Endothelial cell of umbilical vein (primary cell): ENCODE data around the gene S100A14. TPM values are rescaled to one million over a fixed set of nuclear protein-coding genes. Genes with fewer than 3 reads are reported as not detected.
A peak's percentile ranks its signal among the peaks of the same experiment; 100 is the strongest.

ENCODE experiments used
- BruUV-seq: library from RNA; stranded (reverse); fragments of 400-500 nt; replicated peaks from 2 replicates; lab custom pipeline; 2021; lab: Mats Ljungman, UMichigan
- CTCF ChIA-PET: fragments of 300-600, 350-600 bp; sonication (Branson Sonifier 250); formaldehyde crosslinking; loops from one replicate; lab custom pipeline; 2021; ENCODE audit warnings: antibody characterized with exemption, inconsistent platforms; lab: Charles Lee
- POLR2A ChIA-PET: fragments of 300-600, 350-600 bp; sonication (Branson Sonifier 250); formaldehyde crosslinking; loops from one replicate; lab custom pipeline; 2021; ENCODE audit warnings: antibody characterized with exemption, inconsistent platforms; lab: Charles Lee
- DNase-seq: peaks from one replicate; pipeline ENCODE4 v3.0.0-alpha.2; 2011; ENCODE audit warnings: low read depth, low spot score
- FAIRE-seq: peaks from 2 replicates; lab custom pipeline; 2011; peaks lifted over from hg19 to GRCh38; lab: Jason Lieb, UNC
- H2AFZ ChIP-seq: 2 replicates; pipeline ENCODE4 v1.6.0; 2012; ENCODE audit warnings: low read depth, low read length, control low read depth, inconsistent platforms
- H3K27ac ChIP-seq: 2 replicates; pipeline ENCODE4 v1.5.1; 2011; ENCODE audit warnings: low read depth, mild to moderate bottlenecking, control low read depth, low read length, moderate library complexity; ENCODE audit not compliant: insufficient read depth
- H3K27me3 ChIP-seq, 2 experiments: 2 replicates each; pipeline versions ENCODE4 v1.6.0 to v1.6.1; 2011; ENCODE audit warnings: low read length in 2 of 2, mixed read lengths in 1 of 2; ENCODE audit not compliant: control insufficient read depth in 2 of 2, insufficient read depth in 2 of 2
- H3K36me3 ChIP-seq, 2 experiments: 2 replicates in 1 of 2; 3 replicates in 1 of 2; pipeline ENCODE4 v1.5.1; 2011; ENCODE audit warnings: low read length in 2 of 2, mild to moderate bottlenecking in 1 of 2, moderate library complexity in 1 of 2; ENCODE audit not compliant: control insufficient read depth in 2 of 2, insufficient read depth in 2 of 2; ENCODE audit errors: extremely low read depth in 1 of 2
- H3K4me1 ChIP-seq: 3 replicates; pipeline ENCODE4 v1.5.1; 2011; ENCODE audit warnings: mild to moderate bottlenecking, low read length; ENCODE audit not compliant: control insufficient read depth, insufficient read depth; ENCODE audit errors: extremely low read depth
- H3K4me2 ChIP-seq: 2 replicates; pipeline ENCODE4 v1.6.1; 2011; ENCODE audit warnings: low read length, control low read depth, mixed read lengths; ENCODE audit not compliant: insufficient read depth
- H3K4me3 ChIP-seq, 3 experiments: fragments of 200-600 bp in 1 of 3; sonication (generic), shearing (Covaris generic) in 1 of 3; replicated peaks in 1 of 3; 2 replicates each; pipeline ENCODE4 v1.5.1; 2011 to 2016; ENCODE audit warnings: control low read depth in 3 of 3, low read length in 3 of 3, mild to moderate bottlenecking in 2 of 3, inconsistent platforms in 1 of 3, low read depth in 1 of 3, moderate library complexity in 1 of 3; ENCODE audit not compliant: insufficient read depth in 1 of 3
- H3K79me2 ChIP-seq: 2 replicates; pipeline ENCODE4 v1.6.0; 2012; ENCODE audit warnings: low read length, inconsistent platforms; ENCODE audit not compliant: control insufficient read depth, insufficient read depth
- H3K9ac ChIP-seq: replicated peaks from 2 replicates; pipeline ENCODE3; 2011; ENCODE audit warnings: low read length, control low read depth; ENCODE audit not compliant: insufficient read depth; ENCODE audit errors: extremely low read depth
- H3K9me1 ChIP-seq: replicated peaks from 3 replicates; pipeline ENCODE4 v1.6.0; 2011; ENCODE audit warnings: mild to moderate bottlenecking, low read length; ENCODE audit not compliant: control insufficient read depth, insufficient read depth; ENCODE audit errors: extremely low read depth
- H3K9me3 ChIP-seq: replicated peaks from 2 replicates; pipeline ENCODE4 v1.5.1; 2012; ENCODE audit warnings: low read length, inconsistent platforms; ENCODE audit not compliant: control insufficient read depth, insufficient read depth
- H4K20me1 ChIP-seq: replicated peaks from 2 replicates; pipeline ENCODE3; 2011; ENCODE audit warnings: mild to moderate bottlenecking, low read length; ENCODE audit not compliant: control insufficient read depth, insufficient read depth; ENCODE audit errors: extremely low read depth
- EZH2 ChIP-seq: IDR thresholded peaks from 2 replicates; pipeline ENCODE4 v1.6.1; 2012; ENCODE audit warnings: borderline replicate concordance, low read depth, mild to moderate bottlenecking, moderate library complexity, low read length, inconsistent platforms; ENCODE audit not compliant: severe bottlenecking
- FOS ChIP-seq: IDR thresholded peaks from 2 replicates; pipeline ENCODE4 v1.6.1; 2011; ENCODE audit warnings: mild to moderate bottlenecking, low read length, moderate library complexity, borderline replicate concordance; ENCODE audit not compliant: insufficient read depth
- GATA2 ChIP-seq: IDR thresholded peaks from 2 replicates; pipeline ENCODE4 v1.7.0; 2011; ENCODE audit warnings: low read depth, mild to moderate bottlenecking, moderate library complexity, mixed read lengths, low read length; ENCODE audit not compliant: insufficient read length, insufficient read depth
- JUN ChIP-seq: IDR thresholded peaks from 2 replicates; pipeline ENCODE4 v1.6.1; 2011; ENCODE audit warnings: borderline replicate concordance, low read depth; ENCODE audit not compliant: insufficient read length, insufficient read depth
- MYC ChIP-seq: IDR thresholded peaks from one replicate; pipeline ENCODE4 v1.6.1; 2011; ENCODE audit warnings: mild to moderate bottlenecking, low read depth, low read length
- POLR2A ChIP-seq: IDR thresholded peaks from 2 replicates; pipeline ENCODE4 v1.6.1; 2012; ENCODE audit warnings: low read depth, mild to moderate bottlenecking, control low read depth, low read length
- POLR2AphosphoS5 ChIP-seq: IDR thresholded peaks from 2 replicates; pipeline ENCODE4 v1.6.1; 2012; ENCODE audit warnings: low read depth, mild to moderate bottlenecking, control low read depth, low read length, moderate library complexity; ENCODE audit not compliant: insufficient read depth
- dilution Hi-C: fragments of 300-500 bp; cut with MboI; formaldehyde crosslinking; loops from one replicate; pipeline ENCODE4 v1.15.0; 2019; ENCODE audit warnings: low sequenced_read_pairs; ENCODE audit not compliant: extremely low pct_ligation_motif_present
- intact Hi-C: fragments of 100-400 bp; cut with micrococcal nuclease; formaldehyde crosslinking; loops from one replicate; pipeline ENCODE4 v1.10.0; 2022
- polyA plus RNA-seq, 4 experiments: library from polyadenylated mRNA; depleted of rRNA in 3 of 4; stranded (reverse) in 3 of 4; unstranded in 1 of 4; fragments of >200 nt; gene quantifications; 2 replicates each; pipeline versions ENCODE4 v1.2.1 to v1.2.3, GENCODE V29; 2011 to 2012; ENCODE audit warnings: missing spikeins in 1 of 4
- total RNA-seq: library from RNA; stranded (reverse); gene quantifications from 2 replicates; pipeline ENCODE4 v1.2.3, GENCODE V29; 2021
- TF ChIP-seq, protein P1 (sequence below), 2 donors: IDR thresholded peaks; 1 replicate in 1 of 2; 2 replicates in 1 of 2; pipeline ENCODE4 v1.5.1; 2011; ENCODE audit warnings: low read length in 2 of 2, mild to moderate bottlenecking in 2 of 2, moderate library complexity in 2 of 2, control low read depth in 1 of 2, inconsistent platforms in 1 of 2, low read depth in 1 of 2; ENCODE audit not compliant: insufficient read depth in 1 of 2; ENCODE audit errors: extremely low read depth in 1 of 2
- TF ChIP-seq, protein P2 (sequence below): IDR thresholded peaks from 2 replicates; pipeline ENCODE4 v1.6.1; 2011; ENCODE audit not compliant: insufficient read depth, insufficient read length

The S100A14 gene
- total and polyA plus RNA-seq, 2 donors (not counting 3 experiments of a cell fraction or from before 2014, with no cell fraction given) = 0.10 TPM; not detected in 1

DNA sequence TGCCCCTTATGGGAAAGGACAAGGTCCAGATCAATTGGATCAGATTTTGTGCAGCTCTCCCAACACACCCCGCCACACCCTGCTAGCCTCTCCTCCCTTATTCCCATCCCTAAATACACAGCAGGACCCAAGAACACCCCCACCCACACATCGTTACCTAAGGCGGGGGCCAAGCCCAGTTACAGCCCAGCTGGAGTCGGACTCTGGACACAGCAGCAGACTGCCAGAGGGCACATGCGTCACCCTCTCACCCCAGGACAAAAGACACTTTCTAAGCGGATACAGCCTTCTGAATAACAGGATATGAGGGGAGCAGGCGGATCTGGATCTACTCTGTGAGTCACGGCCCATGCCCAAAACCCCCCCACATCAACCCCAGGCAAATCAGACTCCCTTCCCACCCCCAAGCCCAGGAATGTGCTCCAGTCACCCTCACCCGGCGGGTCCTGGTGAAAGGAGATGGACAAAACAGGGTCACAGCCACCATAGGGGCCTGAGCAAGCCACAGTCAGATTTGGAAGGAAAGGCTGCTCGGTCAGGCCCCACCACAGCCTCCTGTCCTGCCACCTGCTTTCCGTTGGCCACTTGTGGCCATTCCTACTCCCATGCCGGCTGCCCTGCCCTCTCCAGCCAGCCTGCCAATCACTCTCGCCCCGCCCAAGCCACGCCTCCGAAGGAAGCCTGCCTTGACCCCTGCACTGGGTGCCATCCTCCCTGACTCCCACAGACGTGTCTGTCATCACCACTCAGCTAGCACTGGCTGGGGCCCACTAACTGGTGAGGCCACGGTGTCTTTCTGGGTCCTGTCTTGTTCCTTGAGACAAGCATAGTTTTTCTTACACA lies 7.2 kb downstream of the S100A14 start:
- intact Hi-C loops = loop anchor here (1.0 kb wide), 7 partner anchors 11 to 76 kb away; partner anchors contain the start of genes CHTOP, S100A13 and SNAPIN
- CTCF ChIA-PET = interaction anchor here (2.2 to 7.7 kb wide), 3 partner anchors 8 to 37 kb away, joined by 10 to 54 read pairs (median 42); partner anchors contain the start of genes S100A1 and S100A13
- no peaks in the 10 kb centered on the region for H3K27me3 ChIP-seq
- H3K9me3 ChIP-seq = no peaks in the 10 kb centered on the region
- H3K79me2 ChIP-seq = peaks cover 45% of the 10 kb centered on the region
- peak; percentile 99 for FAIRE-seq
- TF ChIP-seq POLR2A (peak; percentile 93), POLR2AphosphoS5 (peak; percentile 94), JUN (peak; percentile 93), MYC (peak; percentile 88), GATA2 (peak; percentile 33), EZH2 (no peak), FOS (peak; percentile 99)
- TF ChIP-seq, protein P1, sequence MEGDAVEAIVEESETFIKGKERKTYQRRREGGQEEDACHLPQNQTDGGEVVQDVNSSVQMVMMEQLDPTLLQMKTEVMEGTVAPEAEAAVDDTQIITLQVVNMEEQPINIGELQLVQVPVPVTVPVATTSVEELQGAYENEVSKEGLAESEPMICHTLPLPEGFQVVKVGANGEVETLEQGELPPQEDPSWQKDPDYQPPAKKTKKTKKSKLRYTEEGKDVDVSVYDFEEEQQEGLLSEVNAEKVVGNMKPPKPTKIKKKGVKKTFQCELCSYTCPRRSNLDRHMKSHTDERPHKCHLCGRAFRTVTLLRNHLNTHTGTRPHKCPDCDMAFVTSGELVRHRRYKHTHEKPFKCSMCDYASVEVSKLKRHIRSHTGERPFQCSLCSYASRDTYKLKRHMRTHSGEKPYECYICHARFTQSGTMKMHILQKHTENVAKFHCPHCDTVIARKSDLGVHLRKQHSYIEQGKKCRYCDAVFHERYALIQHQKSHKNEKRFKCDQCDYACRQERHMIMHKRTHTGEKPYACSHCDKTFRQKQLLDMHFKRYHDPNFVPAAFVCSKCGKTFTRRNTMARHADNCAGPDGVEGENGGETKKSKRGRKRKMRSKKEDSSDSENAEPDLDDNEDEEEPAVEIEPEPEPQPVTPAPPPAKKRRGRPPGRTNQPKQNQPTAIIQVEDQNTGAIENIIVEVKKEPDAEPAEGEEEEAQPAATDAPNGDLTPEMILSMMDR (IDR thresholded peaks at IDR 0.05; ENCODE audit: extremely low read depth in 1 of 2, insufficient read depth in 1 of 2, low read depth in 1 of 2, low read length in 2 of 2) = no peak
- TF ChIP-seq, protein P2, sequence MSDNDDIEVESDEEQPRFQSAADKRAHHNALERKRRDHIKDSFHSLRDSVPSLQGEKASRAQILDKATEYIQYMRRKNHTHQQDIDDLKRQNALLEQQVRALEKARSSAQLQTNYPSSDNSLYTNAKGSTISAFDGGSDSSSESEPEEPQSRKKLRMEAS = no peak
- peaks cover 13% of the 10 kb centered on the region in 2 experiments for H3K36me3 ChIP-seq
- peak overlapping the region; percentile 2 to 87 (median 86) for H3K4me3 ChIP-seq
- dilution Hi-C loops = no loop called here
- no peaks in the 10 kb centered on the region for H3K9me1 ChIP-seq
- peak; percentile 98 for DNase-seq
- H4K20me1 ChIP-seq = no peaks in the 10 kb centered on the region
- POLR2A ChIA-PET = interaction anchor here (0.5 to 4.9 kb wide), 10 partner anchors 9 to 43 kb away, joined by 3 to 43 read pairs (median 4); partner anchors contain the start of genes CHTOP, S100A1 and S100A13
- BruUV-seq = no TSS peak
- peak overlapping the region; percentile 98 for H3K9ac ChIP-seq
- H3K27ac ChIP-seq = peak overlapping the region; percentile 98
- no peak overlapping the region for H2AFZ ChIP-seq
- H3K4me1 ChIP-seq = peaks cover 40% of the 10 kb centered on the region
- H3K4me2 ChIP-seq = peak overlapping the region; percentile 83
